PFSK-1 (cell line): ENCODE data around the gene TMEM9.

Experiments
- FOXP2 ChIP-seq: optimal IDR thresholded peaks from 2 replicates; pipeline ENCODE3; 2011; ENCODE audit warnings: borderline replicate concordance, control low read depth, inconsistent platforms; ENCODE audit not compliant: insufficient read depth; ENCODE audit errors: extremely low read length, extremely low read depth
- POLR2AphosphoS5 ChIP-seq: IDR thresholded peaks from 2 replicates; pipeline ENCODE4 v1.6.1; 2012; ENCODE audit warnings: low read depth, mild to moderate bottlenecking, control low read depth, low read length, moderate library complexity
- REST ChIP-seq, 2 experiments: IDR thresholded peaks; 2 replicates each; pipeline versions ENCODE4 v1.6.1 to v1.8.0; 2011 to 2012; ENCODE audit warnings: low read depth in 2 of 2, low read length in 2 of 2, control low read depth in 1 of 2, inconsistent platforms in 1 of 2, mild to moderate bottlenecking in 1 of 2, moderate library complexity in 1 of 2; ENCODE audit not compliant: insufficient read depth in 1 of 2
- SIN3A ChIP-seq: IDR thresholded peaks from 2 replicates; pipeline ENCODE4 v1.6.1; 2012; ENCODE audit warnings: mild to moderate bottlenecking, low read length, moderate library complexity, borderline replicate concordance; ENCODE audit not compliant: insufficient read depth
- TAF1 ChIP-seq: IDR thresholded peaks from 2 replicates; pipeline ENCODE4 v1.6.1; 2012; ENCODE audit warnings: low read length, control low read depth, borderline replicate concordance; ENCODE audit not compliant: insufficient read depth

- TF ChIP-seq POLR2AphosphoS5 (no peak), REST (IDR thresholded peaks at IDR 0.05; ENCODE audit: insufficient read depth in 1 of 2, low read depth in 2 of 2, low read length in 2 of 2) (no peak), FOXP2 (no peak), SIN3A (no peak), TAF1 (no peak)
Measured at GRCh38 chr1:201100169-201100930, 53.9 kb downstream of the TMEM9 start.
